Hepatocyte (in vitro differentiated cells): Measurements from ENCODE around the gene PIAS4. TPM values are rescaled to one million over a fixed set of nuclear protein-coding genes. Genes with fewer than 3 reads are reported as not detected.
A peak's percentile ranks its signal among the peaks of the same experiment; 100 is the strongest.

Source experiments
- DNase-seq: peaks from one replicate; pipeline ENCODE4 v3.0.0-alpha.2; 2016; ENCODE audit warnings: low spot score
- H2AFZ ChIP-seq: fragments of 200-600 bp; sonication (generic); 2 replicates; pipeline ENCODE4 v1.6.0; 2016; ENCODE audit warnings: antibody characterized with exemption, mild to moderate bottlenecking
- H3K27ac ChIP-seq: fragments of 200-600 bp; sonication (generic); 2 replicates; pipeline ENCODE4 v1.5.1; 2016; ENCODE audit warnings: mild to moderate bottlenecking
- H3K27me3 ChIP-seq: fragments of 200-600 bp; sonication (generic); 2 replicates; pipeline ENCODE4 v1.6.1; 2016
- H3K36me3 ChIP-seq: fragments of 200-600 bp; sonication (generic); replicated peaks from 2 replicates; pipeline ENCODE4 v1.5.1; 2016; ENCODE audit warnings: low read depth; ENCODE audit not compliant: insufficient read depth
- H3K4me1 ChIP-seq: fragments of 200-600 bp; sonication (generic); 2 replicates; pipeline ENCODE4 v1.5.1; 2016; ENCODE audit warnings: mild to moderate bottlenecking, moderate library complexity; ENCODE audit not compliant: insufficient read depth
- H3K4me2 ChIP-seq: fragments of 200-600 bp; sonication (generic); 2 replicates; pipeline ENCODE4 v1.6.0; 2016
- H3K4me3 ChIP-seq: fragments of 200-600 bp; sonication (generic); 2 replicates; pipeline ENCODE4 v1.5.1; 2016; ENCODE audit warnings: mild to moderate bottlenecking
- H3K79me2 ChIP-seq: fragments of 200-600 bp; sonication (generic); 2 replicates; pipeline ENCODE4 v1.6.0; 2017; ENCODE audit warnings: mild to moderate bottlenecking
- H3K9me2 ChIP-seq: fragments of 200-600 bp; sonication (generic); replicated peaks from 2 replicates; pipeline ENCODE4 v1.6.0; 2017; ENCODE audit warnings: mild to moderate bottlenecking; ENCODE audit not compliant: insufficient read depth
- H3K9me3 ChIP-seq: fragments of 200-600 bp; sonication (generic); 2 replicates; pipeline ENCODE4 v1.5.1; 2016; ENCODE audit warnings: low read depth, mild to moderate bottlenecking
- H4K20me1 ChIP-seq: fragments of 200-600 bp; sonication (generic); 2 replicates; pipeline ENCODE4 v1.6.0; 2016; ENCODE audit warnings: mild to moderate bottlenecking; ENCODE audit not compliant: insufficient read depth, poor library complexity, severe bottlenecking
- EZH2 ChIP-seq: fragments of 200-600 bp; sonication (generic); IDR thresholded peaks from 2 replicates; pipeline ENCODE4 v1.6.1; 2016; ENCODE audit warnings: antibody characterized with exemption, mild to moderate bottlenecking, borderline replicate concordance
- EZH2phosphoT487 ChIP-seq: fragments of 200-600 bp; sonication (generic); IDR thresholded peaks from one replicate; pipeline ENCODE4 v1.6.1; 2018; ENCODE audit warnings: antibody characterized with exemption, mild to moderate bottlenecking, low read depth, moderate library complexity; ENCODE audit not compliant: unreplicated experiment, severe bottlenecking
- WGBS: methylation state at CpG from one replicate; pipeline ENCODE4 v1.1.6; 2016; ENCODE audit warnings: low lambda C conversion rate; ENCODE audit errors: missing lambda C conversion rate; 5-methylcytosine and 5-hydroxymethylcytosine counted together
- polyA plus RNA-seq: library from polyadenylated mRNA; unstranded; fragments of >200 nt; fragmentation: Nextera tagmentation; extraction: Ambion mirVana; gene quantifications from 2 replicates; pipeline ENCODE4 v1.2.1, GENCODE V29; 2016
- total RNA-seq: library from RNA; depleted of rRNA; stranded (reverse); fragments of >200 nt; gene quantifications from 2 replicates; pipeline ENCODE4 v1.2.3, GENCODE V29; 2014
- TF ChIP-seq, protein P1 (sequence below): fragments of 200-600 bp; sonication (generic); IDR thresholded peaks from 2 replicates; pipeline ENCODE4 v1.5.1; 2016; ENCODE audit warnings: antibody characterized with exemption, mild to moderate bottlenecking; ENCODE audit not compliant: poor library complexity

Gene PIAS4
- total and polyA plus RNA-seq, 2 experiments from 2014 or later = 15.0 to 16.7 TPM

GRCh38 chr19:4019578-4019977, 12.0 kb downstream of the PIAS4 start:
- no peaks in the 10 kb centered on the region for H3K36me3 ChIP-seq
- H4K20me1 ChIP-seq = peaks cover 57% of the 10 kb centered on the region
- 80% methylated on average over 10 of the region's 17 CpGs for WGBS
- no peak overlapping the region for H3K4me3 ChIP-seq
- peaks cover 87% of the 10 kb centered on the region for H3K79me2 ChIP-seq
- H3K27ac ChIP-seq = no peak overlapping the region
- no peaks in the 10 kb centered on the region for H3K9me2 ChIP-seq
- H3K27me3 ChIP-seq = no peaks in the 10 kb centered on the region
- no peaks in the 10 kb centered on the region for H3K9me3 ChIP-seq
- no peak overlapping the region for H3K4me2 ChIP-seq
- peaks cover 8% of the 10 kb centered on the region for H3K4me1 ChIP-seq
- H2AFZ ChIP-seq = no peak overlapping the region
- TF ChIP-seq EZH2phosphoT487 (no peak), EZH2 (no peak)
- TF ChIP-seq, protein P1, sequence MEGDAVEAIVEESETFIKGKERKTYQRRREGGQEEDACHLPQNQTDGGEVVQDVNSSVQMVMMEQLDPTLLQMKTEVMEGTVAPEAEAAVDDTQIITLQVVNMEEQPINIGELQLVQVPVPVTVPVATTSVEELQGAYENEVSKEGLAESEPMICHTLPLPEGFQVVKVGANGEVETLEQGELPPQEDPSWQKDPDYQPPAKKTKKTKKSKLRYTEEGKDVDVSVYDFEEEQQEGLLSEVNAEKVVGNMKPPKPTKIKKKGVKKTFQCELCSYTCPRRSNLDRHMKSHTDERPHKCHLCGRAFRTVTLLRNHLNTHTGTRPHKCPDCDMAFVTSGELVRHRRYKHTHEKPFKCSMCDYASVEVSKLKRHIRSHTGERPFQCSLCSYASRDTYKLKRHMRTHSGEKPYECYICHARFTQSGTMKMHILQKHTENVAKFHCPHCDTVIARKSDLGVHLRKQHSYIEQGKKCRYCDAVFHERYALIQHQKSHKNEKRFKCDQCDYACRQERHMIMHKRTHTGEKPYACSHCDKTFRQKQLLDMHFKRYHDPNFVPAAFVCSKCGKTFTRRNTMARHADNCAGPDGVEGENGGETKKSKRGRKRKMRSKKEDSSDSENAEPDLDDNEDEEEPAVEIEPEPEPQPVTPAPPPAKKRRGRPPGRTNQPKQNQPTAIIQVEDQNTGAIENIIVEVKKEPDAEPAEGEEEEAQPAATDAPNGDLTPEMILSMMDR = no peak
- DNase-seq = no peak

DNA sequence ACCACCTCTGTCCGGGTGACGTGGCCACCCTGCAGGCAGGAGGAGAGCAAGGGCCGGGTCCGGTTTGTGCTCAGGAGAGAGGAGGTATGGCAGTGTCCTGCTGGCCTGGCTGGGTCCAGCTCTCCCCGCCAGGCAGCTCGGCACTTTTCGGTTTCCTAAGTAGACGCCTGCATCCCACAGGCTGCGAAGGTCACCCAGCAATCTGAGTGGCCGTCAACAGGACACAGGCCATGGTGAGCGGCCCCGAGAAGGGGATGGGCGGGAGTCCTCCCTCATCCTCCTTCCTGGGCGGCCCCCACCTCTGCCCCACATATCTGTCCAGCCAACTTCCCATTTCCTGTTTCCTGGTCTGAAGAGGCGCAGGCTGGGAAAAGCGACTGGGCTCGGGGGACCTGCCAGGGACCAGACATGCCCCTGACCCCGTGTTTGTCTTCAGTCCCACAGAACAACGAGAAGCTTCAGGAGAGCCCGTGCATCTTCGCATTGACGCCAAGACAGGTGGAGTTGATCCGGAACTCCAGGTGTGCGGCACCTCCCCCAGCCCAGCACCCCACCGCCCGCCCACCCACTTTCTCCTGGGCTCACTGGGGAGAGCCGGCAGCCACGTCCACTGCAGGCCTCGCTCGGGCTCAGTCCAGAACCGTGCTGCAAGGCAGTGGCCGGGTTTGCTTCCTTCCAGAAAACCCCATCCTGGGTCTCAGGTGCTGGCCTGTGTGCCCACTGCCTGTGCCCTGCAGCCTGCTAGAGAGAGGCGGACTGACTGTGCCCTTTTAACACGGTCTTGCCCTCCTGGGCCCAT, 16.3 kb downstream of the PIAS4 start:
- no peaks in the 10 kb centered on the region for H3K4me1 ChIP-seq
- H3K4me2 ChIP-seq = no peak overlapping the region
- peaks cover 22% of the 10 kb centered on the region for H4K20me1 ChIP-seq
- H3K27ac ChIP-seq = no peak overlapping the region
- no peaks in the 10 kb centered on the region for H3K9me2 ChIP-seq
- WGBS = 92% methylated on average over 34 of the region's 34 CpGs
- H3K9me3 ChIP-seq = no peaks in the 10 kb centered on the region
- peak; percentile 3 for DNase-seq
- H3K36me3 ChIP-seq = no peaks in the 10 kb centered on the region
- H3K79me2 ChIP-seq = peaks cover 45% of the 10 kb centered on the region
- H2AFZ ChIP-seq = no peak overlapping the region
- no peaks in the 10 kb centered on the region for H3K27me3 ChIP-seq
- TF ChIP-seq EZH2phosphoT487 (no peak), EZH2 (no peak)
- TF ChIP-seq, protein P1 = no peak
- no peak overlapping the region for H3K4me3 ChIP-seq

GRCh38 chr19:4025317-4025716, 17.8 kb downstream of the PIAS4 start:
- Histone ChIP-seq H4K20me1 (peaks cover 13% of the 10 kb centered on the region), H3K36me3 (no peaks in the 10 kb centered on the region), H3K9me2 (no peaks in the 10 kb centered on the region), H2AFZ (no peak overlapping the region), H3K4me2 (no peak overlapping the region), H3K79me2 (peaks cover 32% of the 10 kb centered on the region), H3K9me3 (no peaks in the 10 kb centered on the region), H3K27me3 (no peaks in the 10 kb centered on the region), H3K4me3 (no peak overlapping the region), H3K4me1 (no peaks in the 10 kb centered on the region), H3K27ac (no peak overlapping the region)
- DNase-seq = no peak
- no peak for TF ChIP-seq EZH2
- TF ChIP-seq EZH2phosphoT487 = no peak
- TF ChIP-seq, protein P1 = no peak
- WGBS = 77% methylated on average over 10 of the region's 11 CpGs
